Inflammatory macrophage treated with lipopolysaccharide for 4 hours (primary cell): ENCODE results near the gene CAPN13.
"Not testable (repeated sequence)": the region's sequence is repeated elsewhere in the genome, so short reads cannot be mapped to it uniquely, and the experiment has no call there.

ENCODE experiments used
- DNase-seq: peaks from one replicate; pipeline ENCODE4 v3.0.0-alpha.2; 2020

The CAPN13 gene

GRCh38 chr2:30701782-30702181, 105.5 kb downstream of the CAPN13 start:
- DNase-seq = no peak

- DNase-seq = not testable (repeated sequence)
Measured at GRCh38 chr2:30697242-30698103, 109.8 kb downstream of the CAPN13 start.

- DNase-seq = no peak
Measured at GRCh38 chr2:30695749-30696148, 111.5 kb downstream of the CAPN13 start.

GRCh38 chr2:30694286-30695055, 112.8 kb downstream of the CAPN13 start:
- no peak for DNase-seq

- DNase-seq = no peak
Measured at GRCh38 chr2:30693821-30694281, 113.4 kb downstream of the CAPN13 start.

- no peak for DNase-seq
Measured at GRCh38 chr2:30692829-30693275, 114.4 kb downstream of the CAPN13 start.

- DNase-seq = no peak
Measured at GRCh38 chr2:30691948-30692828, 115.1 kb downstream of the CAPN13 start.

- no peak for DNase-seq
Measured at GRCh38 chr2:30691091-30691947, 115.9 kb downstream of the CAPN13 start.

- no peak for DNase-seq
Measured at GRCh38 chr2:30690126-30690561, 117.1 kb downstream of the CAPN13 start.

- no peak for DNase-seq
Measured at GRCh38 chr2:30689496-30690125, 117.6 kb downstream of the CAPN13 start.

GRCh38 chr2:30688956-30689401, 118.3 kb downstream of the CAPN13 start:
- no peak for DNase-seq

- no peak for DNase-seq
Measured at GRCh38 chr2:30686669-30687068, 120.6 kb downstream of the CAPN13 start.

GRCh38 chr2:30686000-30686399, 121.2 kb downstream of the CAPN13 start:
- DNase-seq = no peak

GRCh38 chr2:30684996-30685395, 122.2 kb downstream of the CAPN13 start:
- no peak for DNase-seq

GRCh38 chr2:30684516-30684915, 122.7 kb downstream of the CAPN13 start:
- no peak for DNase-seq

- DNase-seq = no peak
Measured at GRCh38 chr2:30684026-30684425, 123.2 kb downstream of the CAPN13 start.

GRCh38 chr2:30683236-30683956, 123.8 kb downstream of the CAPN13 start:
- DNase-seq = no peak

- DNase-seq = no peak
Measured at GRCh38 chr2:30681022-30681421, 126.2 kb downstream of the CAPN13 start.

GRCh38 chr2:30680121-30680520, 127.1 kb downstream of the CAPN13 start:
- no peak for DNase-seq

- no peak for DNase-seq
Measured at GRCh38 chr2:30679426-30680088, 127.7 kb downstream of the CAPN13 start.
